Calu3 (cell line): Measurements from ENCODE around the gene NIPAL3. TPM values are rescaled to one million over a fixed set of nuclear protein-coding genes. Genes with fewer than 3 reads are reported as not detected.

Experiments used
- BruUV-seq: library from RNA; stranded (reverse); fragments of 400-500 nt; replicated peaks from 2 replicates; lab custom pipeline; 2021; lab: Mats Ljungman, UMichigan
- CTCF ChIA-PET: fragments of 300-600 bp; sonication (Branson Sonifier 250); formaldehyde crosslinking; loops from one replicate; lab custom pipeline; 2022; ENCODE audit warnings: antibody characterized with exemption; lab: Charles Lee
- DNase-seq: peaks from one replicate; pipeline ENCODE4 v3.0.0; 2022
- H3K27ac Mint-ChIP-seq: one replicate; pipeline ENCODE4 v1.8.0; 2022; ENCODE audit warnings: mixed read lengths; ENCODE audit not compliant: unreplicated experiment
- H3K27me3 Mint-ChIP-seq: one replicate; pipeline ENCODE4 v1.8.0; 2022; ENCODE audit warnings: mixed read lengths; ENCODE audit not compliant: unreplicated experiment
- H3K36me3 Mint-ChIP-seq: one replicate; pipeline ENCODE4 v1.8.0; 2022; ENCODE audit warnings: mild to moderate bottlenecking, moderate library complexity, mixed read lengths; ENCODE audit not compliant: insufficient read depth, unreplicated experiment
- H3K4me1 Mint-ChIP-seq: one replicate; pipeline ENCODE4 v1.8.0; 2022; ENCODE audit warnings: mild to moderate bottlenecking, low read depth, mixed read lengths; ENCODE audit not compliant: unreplicated experiment
- H3K4me3 Mint-ChIP-seq: one replicate; pipeline ENCODE4 v1.8.0; 2022; ENCODE audit warnings: mild to moderate bottlenecking, low read depth, moderate library complexity, mixed read lengths; ENCODE audit not compliant: unreplicated experiment
- H3K9me3 Mint-ChIP-seq: one replicate; pipeline ENCODE4 v1.8.0; 2022; ENCODE audit warnings: low read depth, mixed read lengths; ENCODE audit not compliant: unreplicated experiment
- CTCF ChIP-seq: fragments of 200-600 bp; IDR thresholded peaks from one replicate; pipeline ENCODE4 v1.8.0; 2022; ENCODE audit warnings: antibody characterized with exemption; ENCODE audit not compliant: unreplicated experiment
- intact Hi-C: fragments of 100-400 bp; cut with micrococcal nuclease; formaldehyde crosslinking; loops from one replicate; pipeline ENCODE4 v1.10.0; 2022; ENCODE audit not compliant: unreplicated experiment
- total RNA-seq: library from RNA; stranded (reverse); gene quantifications from 2 replicates; pipeline ENCODE4 v1.2.3, GENCODE V29; 2022

The NIPAL3 gene
- total RNA-seq, 1 experiment from 2014 or later: 28.8 TPM

GRCh38 chr1:24409535-24409934 is 6.1 kb upstream of the NIPAL3 start:
- H3K9me3 Mint-ChIP-seq: no peaks in the 10 kb centered on the region
- no peak overlapping the region for H3K27ac Mint-ChIP-seq
- H3K36me3 Mint-ChIP-seq: peaks cover 16% of the 10 kb centered on the region
- intact Hi-C loops: no loop called here
- no peak for TF ChIP-seq CTCF
- H3K27me3 Mint-ChIP-seq: no peaks in the 10 kb centered on the region
- DNase-seq: no peak
- no TSS peak for BruUV-seq
- no peak overlapping the region for H3K4me3 Mint-ChIP-seq
- CTCF ChIA-PET: interaction anchor here (1.1 to 1.2 kb wide), 2 partner anchors 17 to 208 kb away, joined by 3 read pairs; no protein-coding TSS in a partner anchor
- peaks cover 13% of the 10 kb centered on the region for H3K4me1 Mint-ChIP-seq

- DNase-seq: no peak
- intact Hi-C loops: loop anchor here (10.0 kb wide), 2 partner anchors 94 to 224 kb away; partner anchors contain the start of gene RCAN3
- Mint-ChIP-seq H3K27me3 (no peaks in the 10 kb centered on the region), H3K4me1 (peaks cover 23% of the 10 kb centered on the region), H3K27ac (no peak overlapping the region), H3K4me3 (no peak overlapping the region), H3K36me3 (peaks cover 28% of the 10 kb centered on the region), H3K9me3 (no peaks in the 10 kb centered on the region)
- BruUV-seq: no TSS peak
- TF ChIP-seq CTCF: no peak
- CTCF ChIA-PET: interaction anchor here (0.5 to 0.6 kb wide), 2 partner anchors 201 to 207 kb away, joined by 3 read pairs; no protein-coding TSS in a partner anchor
Observed at GRCh38 chr1:24410750-24411149, 4.9 kb upstream of the NIPAL3 start.

DNA sequence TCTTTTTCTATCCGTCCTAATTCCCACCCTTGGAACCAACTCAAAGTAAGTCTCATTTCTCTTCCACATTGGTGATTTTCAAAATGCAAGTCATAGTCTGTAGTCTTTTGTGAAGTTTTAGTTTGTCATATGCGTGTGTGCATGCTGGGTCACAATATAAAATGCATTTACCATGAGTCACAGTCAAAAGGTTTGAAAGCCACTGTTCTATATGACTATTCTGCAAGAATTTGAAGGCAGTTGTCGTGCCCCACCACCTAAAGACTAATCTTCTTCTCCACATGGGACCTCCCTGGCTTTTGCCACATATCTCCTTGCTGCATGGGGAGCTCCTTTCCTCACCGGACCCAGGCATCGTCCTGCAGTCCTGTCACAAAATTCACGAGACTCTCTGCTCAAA is 3.6 kb upstream of the NIPAL3 start:
- peak overlapping the region; percentile 42 for H3K27ac Mint-ChIP-seq
- H3K36me3 Mint-ChIP-seq: peaks cover 38% of the 10 kb centered on the region
- TF ChIP-seq CTCF: no peak
- BruUV-seq: no TSS peak
- H3K9me3 Mint-ChIP-seq: no peaks in the 10 kb centered on the region
- no peaks in the 10 kb centered on the region for H3K27me3 Mint-ChIP-seq
- DNase-seq: no peak
- H3K4me3 Mint-ChIP-seq: no peak overlapping the region
- H3K4me1 Mint-ChIP-seq: peaks cover 26% of the 10 kb centered on the region
- intact Hi-C loops: loop anchor here (10.0 kb wide), 2 partner anchors 93 to 223 kb away; partner anchors contain the start of gene RCAN3
- CTCF ChIA-PET: interaction anchor here (1.1 kb wide), 1 partner anchor 53 kb away, joined by 3 read pairs; no protein-coding TSS in a partner anchor

GRCh38 chr1:24412408-24412807 is 3.2 kb upstream of the NIPAL3 start:
- Mint-ChIP-seq H3K36me3 (peaks cover 38% of the 10 kb centered on the region), H3K9me3 (no peaks in the 10 kb centered on the region), H3K4me1 (peaks cover 31% of the 10 kb centered on the region), H3K27me3 (no peaks in the 10 kb centered on the region), H3K4me3 (no peak overlapping the region), H3K27ac (no peak overlapping the region)
- intact Hi-C loops: loop anchor here (10.0 kb wide), 2 partner anchors 92 to 222 kb away; partner anchors contain the start of gene RCAN3
- no peak for DNase-seq
- TF ChIP-seq CTCF: no peak
- no TSS peak for BruUV-seq
- CTCF ChIA-PET: interaction anchor here (0.5 to 1.1 kb wide), 2 partner anchors 53 to 161 kb away, joined by 3 read pairs; no protein-coding TSS in a partner anchor
